Stomach (tissue), 4 donors: ENCODE results near the gene STRN3.

Source experiments
- EP300 ChIP-seq: sonication (generic); formaldehyde crosslinking; IDR thresholded peaks from one replicate; pipeline ENCODE4 v1.6.1; 2017; ENCODE audit warnings: antibody characterized with exemption
- TF ChIP-seq, protein P1 (sequence below), 7 experiments: fragments of 450-650 bp in 4 of 7; fragments of 200-600 bp in 3 of 7; sonication (generic) in 3 of 7; IDR thresholded peaks; one replicate each; pipeline ENCODE4 v1.5.1; 2016 to 2019; ENCODE audit warnings: antibody characterized with exemption in 7 of 7, control low read depth in 2 of 7, mild to moderate bottlenecking in 1 of 7

DNA sequence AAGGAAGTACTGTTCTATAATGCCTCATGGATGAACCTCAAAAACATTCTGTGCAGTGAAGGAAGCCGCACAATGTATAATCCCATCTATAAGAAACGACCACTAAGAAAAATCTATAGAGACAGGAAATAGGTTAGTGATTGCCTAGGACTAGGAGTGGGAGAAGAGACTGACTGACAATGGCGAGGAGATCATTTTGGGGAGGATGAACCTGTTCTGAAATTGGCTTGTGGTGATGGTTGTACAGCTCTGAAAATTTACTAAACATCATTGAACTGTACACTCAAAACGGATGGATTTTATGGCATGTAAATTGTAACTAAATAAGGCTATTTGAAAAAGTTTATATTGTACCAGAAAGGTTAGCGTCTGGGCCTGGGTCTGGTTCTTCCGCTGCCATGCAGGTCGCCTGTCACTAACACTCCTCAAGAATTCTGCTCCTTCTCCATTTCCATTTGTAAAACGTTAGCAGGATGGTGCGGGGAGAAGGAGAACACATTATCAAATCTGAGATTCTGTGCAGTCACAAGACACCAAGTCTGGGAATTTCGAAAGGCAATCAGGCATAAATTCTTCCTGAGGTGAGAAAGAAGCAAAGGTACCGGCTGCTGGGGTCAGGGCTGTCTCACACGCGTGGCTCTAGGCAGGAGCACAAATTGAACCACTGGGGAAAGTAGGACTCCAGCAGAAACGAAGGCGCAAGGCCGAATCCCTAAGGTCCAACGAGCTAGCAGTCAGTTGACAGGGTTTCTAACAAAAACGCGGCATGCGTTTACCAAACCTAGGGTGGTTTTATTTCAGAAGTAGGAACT is 152.7 kb downstream of the STRN3 start:
- TF ChIP-seq, protein P1, sequence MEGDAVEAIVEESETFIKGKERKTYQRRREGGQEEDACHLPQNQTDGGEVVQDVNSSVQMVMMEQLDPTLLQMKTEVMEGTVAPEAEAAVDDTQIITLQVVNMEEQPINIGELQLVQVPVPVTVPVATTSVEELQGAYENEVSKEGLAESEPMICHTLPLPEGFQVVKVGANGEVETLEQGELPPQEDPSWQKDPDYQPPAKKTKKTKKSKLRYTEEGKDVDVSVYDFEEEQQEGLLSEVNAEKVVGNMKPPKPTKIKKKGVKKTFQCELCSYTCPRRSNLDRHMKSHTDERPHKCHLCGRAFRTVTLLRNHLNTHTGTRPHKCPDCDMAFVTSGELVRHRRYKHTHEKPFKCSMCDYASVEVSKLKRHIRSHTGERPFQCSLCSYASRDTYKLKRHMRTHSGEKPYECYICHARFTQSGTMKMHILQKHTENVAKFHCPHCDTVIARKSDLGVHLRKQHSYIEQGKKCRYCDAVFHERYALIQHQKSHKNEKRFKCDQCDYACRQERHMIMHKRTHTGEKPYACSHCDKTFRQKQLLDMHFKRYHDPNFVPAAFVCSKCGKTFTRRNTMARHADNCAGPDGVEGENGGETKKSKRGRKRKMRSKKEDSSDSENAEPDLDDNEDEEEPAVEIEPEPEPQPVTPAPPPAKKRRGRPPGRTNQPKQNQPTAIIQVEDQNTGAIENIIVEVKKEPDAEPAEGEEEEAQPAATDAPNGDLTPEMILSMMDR (IDR thresholded peaks at IDR 0.05), result no peak
- TF ChIP-seq EP300, result no peak
